Mesothelial cell of epicardium (in vitro differentiated cells): ENCODE measurements around the gene HECTD4. TPM values are rescaled to one million over a fixed set of nuclear protein-coding genes. Genes with fewer than 3 reads are reported as not detected.

Experiments
- DNase-seq, 2 experiments: peaks; one replicate each; pipeline ENCODE4 v3.0.0; 2021; ENCODE audit warnings: low spot score in 2 of 2; ENCODE audit not compliant: unreplicated experiment in 2 of 2
- H3K27ac Mint-ChIP-seq: 2 replicates; pipeline ENCODE4 v1.8.0; 2021; ENCODE audit warnings: mixed read lengths
- H3K27me3 Mint-ChIP-seq: 2 replicates; pipeline ENCODE4 v1.8.0; 2021; ENCODE audit warnings: low read depth, mixed read lengths
- H3K36me3 Mint-ChIP-seq: 2 replicates; pipeline ENCODE4 v1.8.0; 2021; ENCODE audit warnings: mixed read lengths
- H3K4me1 Mint-ChIP-seq: 2 replicates; pipeline ENCODE4 v1.8.0; 2021; ENCODE audit warnings: mixed read lengths
- H3K4me3 Mint-ChIP-seq: 2 replicates; pipeline ENCODE4 v1.8.0; 2021; ENCODE audit warnings: mild to moderate bottlenecking, moderate library complexity, mixed read lengths
- H3K9me3 Mint-ChIP-seq: 2 replicates; pipeline ENCODE4 v1.8.0; 2021; ENCODE audit warnings: mixed read lengths
- CTCF ChIP-seq: fragments of 200-600 bp; sonication (generic); IDR thresholded peaks from one replicate; pipeline ENCODE4 v1.5.0; 2021; ENCODE audit warnings: antibody characterized with exemption; ENCODE audit not compliant: unreplicated experiment
- total RNA-seq: library from RNA; stranded (reverse); gene quantifications from 3 replicates; pipeline ENCODE4 v1.2.1, GENCODE V29; 2021

The HECTD4 gene
- total RNA-seq, 1 donor from 2014 or later, result 89.8 TPM

- Mint-ChIP-seq H3K36me3 (peaks cover 9% of the 10 kb centered on the region), H3K9me3 (no peaks in the 10 kb centered on the region), H3K27me3 (no peaks in the 10 kb centered on the region)
These were observed 250.5 kb downstream of the HECTD4 start for GRCh38 chr12:112131686-112132085.

GRCh38 chr12:112130441-112130998, 251.7 kb downstream of the HECTD4 start:
- H3K36me3 Mint-ChIP-seq, result peaks cover 9% of the 10 kb centered on the region
- TF ChIP-seq CTCF, result no peak
- H3K4me1 Mint-ChIP-seq, result peaks cover 9% of the 10 kb centered on the region
- H3K4me3 Mint-ChIP-seq, result no peak overlapping the region
- no peak for DNase-seq
- no peaks in the 10 kb centered on the region for H3K9me3 Mint-ChIP-seq
- no peak overlapping the region for H3K27ac Mint-ChIP-seq
- no peaks in the 10 kb centered on the region for H3K27me3 Mint-ChIP-seq

More at GRCh38 chr12:112131686-112132085, 250.5 kb downstream of the HECTD4 start:
- H3K27ac Mint-ChIP-seq, result peak overlapping the region; percentile 0
- TF ChIP-seq CTCF, result no peak
- no peak overlapping the region for H3K4me3 Mint-ChIP-seq
- H3K4me1 Mint-ChIP-seq, result peaks cover 5% of the 10 kb centered on the region
- no peak for DNase-seq

GRCh38 chr12:112126911-112127310, 255.3 kb downstream of the HECTD4 start:
- H3K36me3 Mint-ChIP-seq, result no peaks in the 10 kb centered on the region
- TF ChIP-seq CTCF, result no peak
- no peak for DNase-seq
- no peaks in the 10 kb centered on the region for H3K27me3 Mint-ChIP-seq
- no peaks in the 10 kb centered on the region for H3K9me3 Mint-ChIP-seq
- H3K4me3 Mint-ChIP-seq, result peak overlapping the region; percentile 85
- H3K27ac Mint-ChIP-seq, result peak overlapping the region; percentile 8
- peaks cover 20% of the 10 kb centered on the region for H3K4me1 Mint-ChIP-seq

GRCh38 chr12:112126000-112126438, 256.2 kb downstream of the HECTD4 start:
- Mint-ChIP-seq H3K27me3 (no peaks in the 10 kb centered on the region), H3K4me1 (peaks cover 23% of the 10 kb centered on the region), H3K4me3 (peak overlapping the region; percentile 85), H3K9me3 (no peaks in the 10 kb centered on the region), H3K27ac (peak overlapping the region; percentile 81), H3K36me3 (no peaks in the 10 kb centered on the region)
- TF ChIP-seq CTCF, result no peak
- no peak for DNase-seq

GRCh38 chr12:112125250-112125999, 256.8 kb downstream of the HECTD4 start, which contains the start of gene TRAFD1:
Gene TRAFD1, plus strand, starts transcription at chr12:112125560. Its CDS starts 4,963 bp downstream, at chr12:112130523.
- H3K4me3 Mint-ChIP-seq, result peak within 1 kb of the TSS; percentile 85
- peak; percentile 94 to 99 for DNase-seq
- peaks cover 26% of the 10 kb centered on the region for H3K4me1 Mint-ChIP-seq
- H3K27me3 Mint-ChIP-seq, result no peaks in the 10 kb centered on the region
- no peaks in the 10 kb centered on the region for H3K36me3 Mint-ChIP-seq
- no peaks in the 10 kb centered on the region for H3K9me3 Mint-ChIP-seq
- H3K27ac Mint-ChIP-seq, result peak within 1 kb of the TSS; percentile 82
- no peak for TF ChIP-seq CTCF
